Measurements from ENCODE around the gene DEPDC7.

DEPDC7 gene

GRCh38 chr11:32990481-32990880 is 25.2 kb upstream of the DEPDC7 start (continued):
- TF ChIP-seq REST (tag by site-specific recombination; IDR thresholded peaks at IDR 0.05): peak; percentile 65
- TF ChIP-seq ZNF214 (tag by site-specific recombination; IDR thresholded peaks at IDR 0.05; ENCODE audit: borderline replicate concordance): no peak
- TF ChIP-seq ZNF518A (tag by site-specific recombination; conservative IDR thresholded peaks at IDR 0.05; ENCODE audit: low read depth): peak; percentile 89
- peak; percentile 51; the same call in 1 of the 2 replicates for TF ChIP-seq ZNF560 (tag by site-specific recombination; IDR thresholded peaks at IDR 0.05; ENCODE audit: borderline replicate concordance)
- TF ChIP-seq ZNF24 (tag by site-specific recombination; IDR thresholded peaks at IDR 0.05): no peak
- no peak for TF ChIP-seq GLI4 (tag by site-specific recombination; IDR thresholded peaks at IDR 0.05)
- no peak for TF ChIP-seq EGR2 (tag by site-specific recombination; IDR thresholded peaks at IDR 0.05; ENCODE audit: low read depth)
- TF ChIP-seq ZNF423 (tag by site-specific recombination; IDR thresholded peaks at IDR 0.05): no peak
- TF ChIP-seq ZNF350 (tag by site-specific recombination; IDR thresholded peaks at IDR 0.05): no peak
- no peak for TF ChIP-seq ZNF239 (tag by site-specific recombination; IDR thresholded peaks at IDR 0.05)
- TF ChIP-seq ZFHX2 (tag by site-specific recombination; conservative IDR thresholded peaks at IDR 0.05): no peak
- TF ChIP-seq ZNF626 (tag by site-specific recombination; IDR thresholded peaks at IDR 0.05): no peak
- TF ChIP-seq BCL11A (tag by site-specific recombination; IDR thresholded peaks at IDR 0.05; ENCODE audit: low read depth): no peak
- no peak for TF ChIP-seq GLIS1 (tag by site-specific recombination; IDR thresholded peaks at IDR 0.05)
- no peak for TF ChIP-seq ZNF600 (tag by site-specific recombination; IDR thresholded peaks at IDR 0.05)
- TF ChIP-seq PBX3 (CRISPR knock-in tag; IDR thresholded peaks at IDR 0.05): no peak
- TF ChIP-seq REPIN1 (tag by site-specific recombination; IDR thresholded peaks at IDR 0.05; ENCODE audit: low read depth): no peak
- no peak for TF ChIP-seq ZNF692 (tag by site-specific recombination; IDR thresholded peaks at IDR 0.05)
- TF ChIP-seq INSM2 (tag by site-specific recombination; IDR thresholded peaks at IDR 0.05): no peak
- TF ChIP-seq ZNF830 (tag by site-specific recombination; IDR thresholded peaks at IDR 0.05; ENCODE audit: low read depth): no peak
- TF ChIP-seq ZNF645 (tag by site-specific recombination; IDR thresholded peaks at IDR 0.05): no peak
- no peak for TF ChIP-seq ZNF335 (tag by site-specific recombination; conservative IDR thresholded peaks at IDR 0.05)
- TF ChIP-seq PATZ1 (tag by site-specific recombination; IDR thresholded peaks at IDR 0.05): no peak
